ENCODE results near the gene LRRC74A.

Gene LRRC74A

DNA sequence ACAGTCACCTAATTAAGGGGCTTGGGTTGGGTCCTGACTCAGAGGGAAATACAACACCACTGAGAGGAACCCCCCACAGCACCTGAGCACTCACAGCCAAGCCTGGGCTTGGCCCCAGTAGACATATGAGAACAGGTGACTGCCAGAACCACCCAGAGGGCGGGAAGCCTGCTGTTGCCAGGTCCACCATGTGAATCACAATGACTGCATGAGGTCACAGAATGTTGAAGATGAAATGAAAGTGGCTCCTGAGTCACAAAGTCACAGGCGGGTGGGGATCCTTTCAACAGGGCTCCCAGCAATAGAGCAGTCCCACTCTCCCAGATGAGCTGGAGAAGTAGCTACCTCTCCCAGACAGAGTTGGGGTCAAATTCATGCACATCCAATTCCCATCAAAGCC, at the start of gene LRRC74A:
LRRC74A (plus strand) TSS at position 287 of the 400 bp plus-strand sequence. CDS start 290 bp downstream, outside the sequence.
- no peak for DNase-seq (ENCODE audit: low read depth in 4 of 4, low spot score in 1 of 4)

DNA sequence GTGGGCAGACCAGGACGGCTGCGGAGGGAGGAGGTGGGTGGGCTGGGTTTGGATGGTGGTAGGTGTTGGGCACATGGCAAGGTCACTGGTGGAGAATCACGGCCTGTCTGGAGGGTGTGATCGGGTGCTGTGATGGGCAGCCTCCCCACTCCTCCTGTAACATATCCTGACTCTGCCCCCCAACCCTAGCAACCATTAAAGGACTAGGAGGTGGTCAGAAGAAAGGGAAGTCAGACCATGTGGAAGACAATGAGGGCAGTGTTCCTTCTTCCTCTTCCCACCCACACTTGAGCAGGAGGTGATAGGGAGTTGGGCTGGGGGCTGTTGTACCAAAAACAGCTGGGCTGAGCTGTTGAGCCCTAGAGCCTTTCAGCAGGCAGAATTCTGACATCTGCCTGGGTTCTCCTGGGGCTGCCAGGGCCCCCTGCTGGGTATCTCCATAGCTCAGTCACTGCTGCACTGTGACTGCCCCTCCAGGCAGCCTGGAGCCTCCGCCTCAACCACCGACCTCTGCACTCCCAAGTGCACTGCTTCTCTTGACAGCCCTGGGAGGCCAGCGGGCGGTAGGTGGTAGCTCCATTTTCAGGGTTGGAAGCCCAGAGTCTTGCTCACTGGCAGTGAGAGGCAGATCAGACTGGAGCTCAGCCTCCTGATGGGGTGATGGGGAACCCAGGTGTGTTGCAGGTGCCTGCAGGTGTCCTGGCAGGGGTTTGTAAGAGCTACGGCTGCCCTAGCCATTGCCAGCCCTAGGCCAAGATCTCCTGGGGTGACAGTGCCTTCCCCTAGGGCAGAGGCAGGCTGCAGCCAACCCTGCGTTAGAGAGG, 49.6 kb upstream of the LRRC74A start:
- no peak for DNase-seq (ENCODE audit: low read depth in 4 of 4, low spot score in 1 of 4)

DNA sequence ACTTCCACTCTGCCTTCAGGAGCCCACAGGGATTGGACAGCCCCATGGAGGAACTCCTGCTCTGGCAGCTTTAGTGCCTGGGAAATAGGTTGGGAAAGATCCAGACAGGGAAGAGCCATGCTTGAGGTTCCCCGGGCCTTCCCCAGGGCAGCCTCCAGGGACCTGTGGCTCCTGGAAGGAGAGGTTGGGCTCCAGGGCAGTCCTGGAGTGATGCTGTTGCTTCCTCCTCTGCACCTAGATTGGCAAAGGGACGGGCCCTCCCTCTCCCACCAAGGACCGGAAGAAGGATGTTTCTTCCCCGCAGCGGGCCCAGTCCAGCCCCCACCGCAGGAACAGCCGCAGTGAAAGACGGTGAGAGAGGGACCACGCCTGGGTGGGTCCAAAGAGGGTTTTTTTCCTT, 48.5 kb upstream of the LRRC74A start:
- DNase-seq (ENCODE audit: low read depth in 4 of 4, low spot score in 1 of 4): no peak

DNA sequence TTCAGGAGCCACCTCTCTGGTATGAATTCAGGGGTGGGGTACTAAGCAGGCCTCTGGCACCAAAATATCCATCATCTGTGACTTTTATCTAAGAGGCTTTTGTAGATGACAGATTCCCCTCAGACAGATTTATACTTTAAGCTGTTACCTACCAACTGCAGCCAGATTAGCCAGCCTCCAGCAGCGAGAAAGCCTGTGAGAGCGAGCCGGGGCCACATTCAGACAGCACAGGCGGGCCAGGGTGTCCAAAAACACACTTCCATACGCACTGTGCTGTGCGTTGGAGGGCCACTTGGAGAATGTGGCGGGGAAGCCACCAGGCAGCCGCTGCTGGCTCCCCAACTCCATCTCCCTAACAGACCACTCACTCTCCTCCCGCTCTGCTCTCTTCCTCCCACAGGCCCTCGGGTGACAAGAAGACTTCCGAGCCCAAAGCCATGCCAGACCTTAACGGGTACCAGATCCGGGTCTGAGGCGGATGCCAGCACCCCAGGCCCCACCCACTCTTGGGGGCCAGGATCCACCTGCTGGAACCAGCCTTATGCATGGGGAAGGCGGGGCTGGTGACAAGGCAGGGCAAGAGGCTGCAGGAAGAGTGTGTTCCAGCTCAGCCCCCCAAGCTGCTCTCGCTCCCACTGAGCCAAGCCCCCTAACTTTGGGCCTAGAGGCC, 47.5 kb upstream of the LRRC74A start:
- DNase-seq (ENCODE audit: low read depth in 4 of 4, low spot score in 1 of 4): no peak

DNA sequence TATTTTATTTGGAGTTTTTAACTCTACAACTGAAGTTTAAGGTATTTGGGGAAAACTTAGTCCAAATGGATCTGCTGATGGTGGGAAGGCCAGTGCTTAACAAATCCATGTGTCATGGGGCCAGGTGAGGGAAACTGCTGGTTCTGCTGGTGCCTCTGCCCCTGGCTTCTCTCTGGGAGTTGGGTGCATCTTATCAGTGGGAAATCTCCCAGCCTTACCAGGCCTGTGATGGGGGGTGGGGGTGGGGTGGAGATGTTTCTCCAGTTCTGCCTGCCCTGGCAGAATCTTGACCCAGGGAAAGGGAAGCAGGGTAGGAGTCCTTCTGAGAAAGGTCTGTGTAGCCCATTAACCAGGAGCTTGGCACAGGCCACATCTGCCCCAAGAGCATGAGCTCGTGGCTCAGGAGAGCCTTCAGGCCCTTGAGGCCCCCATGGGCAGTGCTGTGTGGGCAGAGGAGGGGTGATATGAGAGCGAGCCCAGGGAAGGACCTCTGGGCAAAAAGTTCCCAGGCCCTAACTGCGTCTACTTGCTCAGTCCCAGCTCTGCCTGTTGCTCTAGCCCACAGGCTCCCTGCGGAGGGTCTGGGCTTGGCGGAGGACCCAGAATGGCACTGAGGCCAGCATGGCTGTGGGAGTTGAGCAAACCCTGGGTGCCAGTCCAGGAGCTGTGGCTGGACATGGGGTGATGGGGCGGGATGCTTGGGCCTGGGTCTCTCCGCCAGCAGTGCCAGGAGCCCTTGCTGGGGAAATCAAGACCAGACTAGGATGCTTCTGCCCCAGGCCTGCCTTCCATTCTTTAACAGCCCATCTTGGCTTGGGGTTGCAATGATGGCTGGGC, 46.8 kb upstream of the LRRC74A start:
- DNase-seq (ENCODE audit: low read depth in 4 of 4, low spot score in 1 of 4): no peak

DNA sequence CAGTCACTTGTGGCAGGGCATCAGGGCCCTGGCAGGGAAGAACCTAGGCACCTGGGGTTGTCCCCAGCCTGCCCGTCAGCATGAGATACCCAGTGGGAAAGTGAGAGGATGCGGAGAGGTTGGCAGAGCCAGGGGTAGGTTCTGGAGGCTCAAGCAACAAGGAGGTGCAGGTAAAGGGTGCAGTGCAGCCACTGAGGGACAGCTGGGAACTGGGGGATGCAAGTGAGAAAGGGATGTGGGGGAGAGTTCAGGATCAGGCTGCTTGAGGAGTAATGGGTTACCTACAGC, 46.2 kb upstream of the LRRC74A start:
- DNase-seq (ENCODE audit: low read depth in 4 of 4, low spot score in 1 of 4): no peak

DNA sequence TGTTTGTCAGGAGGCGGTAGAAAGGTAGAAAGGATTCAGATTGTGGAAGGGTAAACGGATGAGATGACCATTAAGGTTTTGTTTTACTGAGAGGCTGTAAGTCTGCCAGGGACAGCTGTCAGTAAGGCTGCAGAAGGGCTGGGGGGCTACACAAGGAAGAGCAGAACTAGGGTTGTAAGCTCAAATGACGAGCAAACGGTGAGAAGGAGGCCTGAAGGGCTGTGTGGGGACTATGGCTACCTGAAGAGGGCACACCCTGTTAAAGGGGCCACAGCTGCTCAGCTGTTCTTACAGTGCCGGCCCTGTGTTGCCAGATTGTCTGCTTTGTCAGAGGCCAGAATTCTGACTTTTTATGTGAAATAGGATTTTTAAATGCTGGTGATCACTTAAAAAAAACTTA, 45.8 kb upstream of the LRRC74A start:
- DNase-seq (ENCODE audit: low read depth in 4 of 4, low spot score in 1 of 4): no peak

DNA sequence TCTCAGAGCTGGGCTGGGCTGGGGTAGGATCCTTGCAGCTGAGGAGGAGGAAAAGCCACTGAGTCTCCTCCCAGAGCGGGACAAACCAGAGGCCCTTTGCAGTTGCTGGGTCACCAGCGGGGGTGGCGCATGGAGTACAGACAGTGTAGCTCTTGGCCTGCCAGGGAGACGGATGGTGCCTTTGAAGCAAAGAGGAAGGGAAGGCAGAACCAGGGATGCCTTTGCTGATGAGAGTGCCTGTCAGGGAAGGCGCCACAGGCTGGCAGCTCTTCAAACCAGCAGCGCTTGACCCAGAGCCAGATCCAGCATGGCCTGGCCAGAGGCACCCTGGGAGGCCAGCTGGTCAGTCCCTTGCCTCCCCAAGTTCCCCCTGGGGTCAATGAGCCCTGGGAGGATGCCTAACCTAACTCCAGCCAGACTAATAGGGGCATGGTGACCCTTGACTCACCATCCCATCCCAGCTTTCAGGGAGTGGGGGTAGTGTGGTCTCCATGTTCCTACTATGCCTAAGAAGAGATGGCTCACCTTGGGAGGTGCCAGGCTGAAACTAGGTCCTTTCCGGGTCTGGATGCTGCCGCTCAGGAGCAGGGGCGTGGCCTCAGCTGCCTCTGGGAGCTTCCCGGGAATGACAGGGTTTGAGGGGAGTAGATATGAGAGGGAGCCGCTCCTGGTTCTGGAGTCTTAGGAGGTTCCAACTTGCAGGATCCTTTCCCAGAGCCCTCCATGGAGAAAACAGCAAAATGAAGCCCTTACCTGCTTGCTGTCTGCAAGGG, 45.1 kb upstream of the LRRC74A start:
- DNase-seq (ENCODE audit: low read depth in 4 of 4, low spot score in 1 of 4): no peak

DNA sequence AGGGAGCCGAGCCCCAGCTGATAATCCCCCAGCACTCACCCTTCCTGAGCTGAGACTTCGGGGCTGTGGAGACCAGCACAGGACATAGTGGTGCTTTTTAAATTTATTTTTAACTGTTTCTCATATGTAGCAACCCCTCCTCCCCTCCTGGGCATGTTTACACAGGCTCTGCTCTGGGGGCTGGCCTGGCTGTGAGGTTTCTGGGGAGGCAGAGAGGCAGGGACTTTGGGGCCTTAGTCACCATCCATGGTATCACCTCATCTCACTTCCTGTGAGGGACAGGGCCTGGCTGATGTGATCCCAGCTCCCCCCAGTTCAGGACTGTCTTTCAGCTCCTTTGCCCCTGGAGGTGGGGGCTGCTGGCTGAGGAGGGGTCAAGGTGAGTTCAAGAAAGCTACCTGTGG, 44.6 kb upstream of the LRRC74A start:
- no peak for DNase-seq (ENCODE audit: low read depth in 4 of 4, low spot score in 1 of 4)

DNA sequence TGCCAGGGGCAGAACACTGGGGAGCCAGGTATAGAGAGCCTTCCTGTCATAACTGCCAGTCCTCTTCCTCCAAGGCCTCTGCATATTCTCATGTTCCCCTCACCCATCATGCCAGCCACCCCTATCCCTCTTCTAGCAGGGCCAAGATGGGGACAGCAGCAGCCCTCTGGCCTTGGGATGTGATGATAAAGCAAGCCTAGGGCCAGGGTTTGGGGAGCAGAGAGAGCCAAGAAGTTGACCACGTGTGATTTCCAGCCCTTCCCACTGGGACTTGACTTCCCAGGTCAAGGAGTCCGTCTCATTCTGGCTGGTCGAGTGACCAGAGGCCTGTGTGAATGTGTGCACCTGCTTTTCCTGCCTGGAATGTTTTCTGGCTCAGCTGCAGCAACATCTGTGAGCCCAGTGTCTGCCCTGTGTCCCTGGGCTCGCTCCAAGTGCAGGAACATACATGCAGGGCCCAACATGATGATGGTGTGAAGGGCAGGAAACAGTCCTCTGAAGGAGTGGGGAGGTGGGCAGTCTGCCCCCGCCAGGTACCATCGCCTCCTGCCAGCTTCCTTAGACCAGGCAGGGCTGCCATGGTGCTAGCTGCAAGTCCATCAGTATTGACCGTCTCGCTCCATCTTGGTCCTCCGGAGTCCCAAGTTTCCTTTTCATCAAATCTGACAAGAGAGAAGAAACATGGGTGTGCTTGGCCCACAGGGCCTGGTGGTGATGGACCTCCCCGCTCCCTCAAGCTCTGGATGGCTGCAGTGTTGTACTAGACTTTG, 43.9 kb upstream of the LRRC74A start:
- DNase-seq (ENCODE audit: low read depth in 4 of 4, low spot score in 1 of 4): no peak

DNA sequence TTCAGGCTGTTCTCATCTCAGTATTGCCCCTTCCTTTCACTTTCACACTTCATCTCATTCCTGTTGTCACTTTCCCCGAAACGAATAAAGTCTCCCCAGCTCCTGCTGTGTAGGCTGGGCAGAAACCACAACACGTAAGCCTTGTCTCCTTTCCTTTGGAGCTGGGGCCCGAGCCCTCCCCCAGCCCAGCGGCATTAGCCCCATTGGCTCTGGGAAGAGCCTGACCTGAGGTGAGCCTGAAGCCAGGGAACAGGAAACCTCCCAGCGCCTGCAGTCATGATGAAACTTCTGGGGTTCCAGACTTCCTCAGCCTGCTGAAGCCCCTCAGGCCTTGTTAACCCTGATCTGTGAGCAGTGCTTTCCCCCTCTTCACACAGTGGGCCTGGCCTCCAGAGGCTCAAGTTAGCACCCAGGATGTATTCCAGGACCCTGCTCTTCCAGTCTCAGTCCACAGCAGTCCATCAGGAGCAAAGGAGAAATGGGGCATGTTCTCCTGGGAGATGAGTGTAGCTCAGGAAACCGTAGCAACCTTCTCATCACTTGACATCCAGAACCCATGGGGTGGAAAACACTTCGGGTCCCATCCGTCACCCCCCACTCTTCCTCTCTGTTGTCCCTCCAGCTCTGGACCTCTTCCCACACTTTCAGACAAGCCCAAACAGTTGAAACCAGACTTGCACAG, 43.2 kb upstream of the LRRC74A start:
- no peak for DNase-seq (ENCODE audit: low read depth in 4 of 4, low spot score in 1 of 4)

DNA sequence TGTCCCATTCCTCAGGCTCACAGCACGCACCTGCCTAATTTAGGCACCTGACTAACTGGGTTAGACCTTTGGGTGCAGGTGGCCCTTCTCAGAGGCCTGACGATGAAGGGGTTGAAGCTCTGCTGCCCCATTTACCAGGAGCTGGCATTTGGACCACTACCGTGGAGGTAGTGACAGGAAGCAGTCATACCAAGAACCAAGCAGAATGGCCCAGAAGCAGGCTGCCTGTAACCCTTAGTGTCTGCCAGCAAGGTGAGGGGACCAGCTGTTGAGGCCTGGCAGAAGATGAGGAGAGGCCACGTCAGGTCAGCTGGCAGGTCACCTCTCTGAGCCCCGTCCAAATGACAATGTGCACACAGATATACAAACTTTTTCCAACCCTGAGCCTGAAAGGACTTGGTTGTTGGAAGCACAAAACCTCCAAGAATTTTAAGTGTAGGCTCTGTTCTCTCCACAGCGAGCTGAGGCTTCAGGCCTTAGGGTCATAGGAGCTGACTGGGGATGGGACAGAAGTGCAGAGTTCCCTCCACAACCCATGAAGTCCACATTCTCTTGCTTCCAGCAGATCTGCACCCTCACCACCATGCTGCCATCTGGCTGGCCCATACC, 41.8 kb upstream of the LRRC74A start:
- DNase-seq (ENCODE audit: low read depth in 4 of 4, low spot score in 1 of 4): no peak

DNA sequence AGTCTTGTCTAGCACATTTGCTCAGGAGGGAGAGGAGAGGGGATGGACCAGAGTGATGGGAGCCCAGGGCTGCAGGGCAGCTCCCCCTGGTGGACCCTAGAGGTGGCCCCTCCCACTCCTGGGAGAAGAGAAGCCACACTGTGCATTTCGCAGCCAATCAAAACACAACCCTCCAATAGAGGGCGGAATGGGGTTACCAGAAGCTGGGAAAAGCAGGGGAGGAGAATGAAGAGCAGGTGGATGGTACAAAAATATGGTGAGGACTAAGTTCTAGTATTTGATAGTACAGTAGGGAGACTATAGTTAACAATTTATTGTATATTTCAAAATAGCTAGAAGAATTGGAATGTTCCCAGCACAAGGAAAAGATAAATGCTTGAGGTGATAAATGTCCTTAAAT, 41.3 kb upstream of the LRRC74A start:
- peak in 1 of 4 experiments; percentile 27 for DNase-seq (ENCODE audit: low read depth in 4 of 4, low spot score in 1 of 4)

DNA sequence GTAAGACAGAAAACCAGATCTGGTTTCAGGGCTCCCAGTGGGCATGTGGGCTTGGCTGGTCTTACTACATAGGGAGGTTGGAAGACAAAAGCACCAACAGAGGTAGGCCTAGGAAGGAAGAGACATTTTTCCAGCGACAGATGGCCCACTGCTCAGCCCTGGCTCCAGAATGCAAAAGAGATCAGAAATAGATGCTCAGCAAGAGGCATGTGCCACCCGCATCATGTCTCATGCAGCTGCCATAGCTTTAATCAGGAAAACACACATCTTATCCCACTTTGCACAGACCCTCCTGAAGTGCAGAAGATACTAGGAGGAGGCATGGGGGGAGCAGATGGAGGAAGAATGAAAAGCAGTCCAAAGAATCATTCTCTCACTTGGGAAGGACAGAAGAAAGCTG, 39.6 kb upstream of the LRRC74A start:
- DNase-seq (ENCODE audit: low read depth in 4 of 4, low spot score in 1 of 4): no peak

DNA sequence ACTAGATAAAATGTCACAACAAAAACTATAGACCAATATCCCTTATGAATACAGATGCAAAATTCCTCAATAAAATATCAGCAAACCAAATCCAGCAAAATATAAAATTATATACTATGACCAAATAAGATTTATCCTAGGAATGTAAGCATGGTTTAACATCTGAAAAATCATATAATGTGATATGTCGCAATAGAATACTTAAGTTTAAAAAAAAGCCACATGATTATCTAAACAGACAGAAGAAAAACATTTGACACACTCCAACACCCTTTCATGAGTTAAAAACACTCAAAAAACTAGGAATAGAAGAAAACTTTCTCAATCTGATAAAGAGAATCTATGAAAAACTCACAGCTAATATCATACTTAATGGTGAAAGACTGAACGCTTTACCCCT, 33.8 kb upstream of the LRRC74A start:
- DNase-seq (ENCODE audit: low read depth in 4 of 4, low spot score in 1 of 4): no peak

DNA sequence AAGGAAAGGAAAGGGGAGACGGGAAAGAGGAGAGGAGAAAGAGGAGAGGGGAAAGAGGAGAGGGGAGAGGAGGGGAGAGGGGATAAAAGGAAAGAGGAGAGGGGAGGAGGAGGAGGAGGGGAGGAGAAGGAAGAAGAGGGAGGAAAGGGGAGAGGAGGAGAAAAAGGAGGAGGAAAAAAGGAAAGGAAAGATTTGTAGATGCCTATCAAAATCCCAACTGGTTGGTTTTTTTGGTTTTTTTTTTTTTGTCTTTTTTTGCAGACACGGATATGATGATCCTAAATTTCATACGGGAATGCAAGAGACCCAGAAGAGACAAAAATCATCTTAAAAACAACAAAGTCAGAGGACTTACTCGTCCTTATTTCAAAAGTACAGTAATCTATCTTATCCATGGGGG, 32.9 kb upstream of the LRRC74A start:
- no peak for DNase-seq (ENCODE audit: low read depth in 4 of 4, low spot score in 1 of 4)

DNA sequence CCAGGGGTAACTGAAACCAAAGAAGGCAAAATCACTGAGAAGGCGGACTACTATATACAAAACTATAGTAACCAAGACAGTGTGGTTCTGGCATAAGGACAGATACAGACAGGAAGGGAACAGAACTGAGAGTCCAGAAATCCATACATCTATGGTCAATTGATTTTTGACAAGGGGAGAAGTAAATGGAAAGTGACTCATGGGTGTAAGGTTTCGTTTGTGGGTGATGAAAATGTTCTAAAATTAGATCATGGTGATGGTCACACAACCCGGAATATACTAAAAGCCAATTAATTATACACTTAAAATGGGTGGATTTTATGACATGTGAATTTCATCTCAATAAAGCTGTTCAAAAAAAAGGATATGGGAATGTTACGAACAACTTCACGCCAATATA, 32.3 kb upstream of the LRRC74A start:
- no peak for DNase-seq (ENCODE audit: low read depth in 4 of 4, low spot score in 1 of 4)

DNA sequence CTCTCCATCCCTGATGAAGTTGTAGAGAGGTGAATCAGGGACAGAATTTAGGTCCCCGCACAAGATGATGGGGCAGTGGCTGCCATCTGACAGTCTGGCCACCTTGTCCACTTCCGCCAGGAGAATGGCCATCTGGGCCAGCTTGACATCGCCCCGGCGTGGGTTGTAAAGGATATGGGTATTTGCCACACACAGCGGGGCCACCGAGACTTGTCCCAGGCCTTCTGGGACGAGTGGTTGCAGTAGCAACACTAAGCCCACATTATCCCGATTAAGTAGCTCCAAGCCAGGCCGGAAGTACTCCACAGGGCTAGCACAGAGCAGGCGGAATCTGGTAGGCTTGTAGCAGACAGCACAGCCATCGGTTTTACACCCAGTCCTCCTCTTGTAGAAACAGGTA, 19.8 kb upstream of the LRRC74A start:
- no peak for DNase-seq (ENCODE audit: low read depth in 4 of 4, low spot score in 1 of 4)

DNA sequence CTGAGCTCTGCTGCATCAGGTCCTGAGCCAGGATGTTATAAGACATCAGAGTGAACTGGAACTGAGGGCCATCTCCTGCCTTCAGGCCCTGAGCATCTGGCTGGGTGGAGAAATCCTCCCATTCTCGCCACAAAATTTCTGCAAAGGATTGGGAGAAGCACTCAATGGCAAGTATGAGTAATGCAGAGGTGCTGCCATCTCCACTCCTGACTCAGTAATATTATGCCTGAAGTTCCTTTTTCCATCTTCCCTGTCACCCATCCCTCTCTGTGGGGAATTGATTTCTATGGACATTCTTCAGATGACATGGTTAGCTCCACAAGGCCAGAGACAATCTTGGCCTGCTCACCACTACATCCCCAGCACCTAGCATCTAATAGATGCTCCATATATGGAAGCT, 18.2 kb upstream of the LRRC74A start:
- no peak for DNase-seq (ENCODE audit: low read depth in 4 of 4, low spot score in 1 of 4)

DNA sequence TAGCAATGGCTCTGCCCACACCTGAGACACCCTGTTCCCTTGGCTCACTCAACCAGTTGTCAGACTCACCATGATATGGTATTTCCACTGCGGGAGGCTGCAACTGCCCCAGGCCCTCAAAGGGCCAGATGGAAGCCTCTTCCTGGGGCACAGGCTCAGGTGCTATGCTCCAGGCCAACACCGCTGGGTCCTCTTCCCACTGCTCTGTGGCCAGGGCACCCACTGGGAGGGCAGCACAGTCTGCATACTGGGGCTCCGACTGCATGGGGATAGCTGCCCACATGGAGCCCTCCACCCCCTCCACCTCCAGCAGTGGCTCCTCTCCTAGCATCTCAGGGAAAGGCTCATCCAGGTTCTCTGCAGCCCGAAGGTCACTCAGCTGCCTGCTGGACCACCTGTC, 17.2 kb upstream of the LRRC74A start:
- no peak for DNase-seq (ENCODE audit: low read depth in 4 of 4, low spot score in 1 of 4)

All from stimulated activated CD4-positive, alpha-beta T cell treated with anti-CD3 and anti-CD28 coated beads, Interleukin-1b, Interleukin-23, amount 100 ng/mL, for 24 hours (primary cell).